Measurements from ENCODE around the gene ARFRP1. TPM values are rescaled to one million over a fixed set of nuclear protein-coding genes. Genes with fewer than 3 reads are reported as not detected.

ARFRP1 gene
- total RNA-seq, 1 donor from 2014 or later = 49.4 TPM

DNA sequence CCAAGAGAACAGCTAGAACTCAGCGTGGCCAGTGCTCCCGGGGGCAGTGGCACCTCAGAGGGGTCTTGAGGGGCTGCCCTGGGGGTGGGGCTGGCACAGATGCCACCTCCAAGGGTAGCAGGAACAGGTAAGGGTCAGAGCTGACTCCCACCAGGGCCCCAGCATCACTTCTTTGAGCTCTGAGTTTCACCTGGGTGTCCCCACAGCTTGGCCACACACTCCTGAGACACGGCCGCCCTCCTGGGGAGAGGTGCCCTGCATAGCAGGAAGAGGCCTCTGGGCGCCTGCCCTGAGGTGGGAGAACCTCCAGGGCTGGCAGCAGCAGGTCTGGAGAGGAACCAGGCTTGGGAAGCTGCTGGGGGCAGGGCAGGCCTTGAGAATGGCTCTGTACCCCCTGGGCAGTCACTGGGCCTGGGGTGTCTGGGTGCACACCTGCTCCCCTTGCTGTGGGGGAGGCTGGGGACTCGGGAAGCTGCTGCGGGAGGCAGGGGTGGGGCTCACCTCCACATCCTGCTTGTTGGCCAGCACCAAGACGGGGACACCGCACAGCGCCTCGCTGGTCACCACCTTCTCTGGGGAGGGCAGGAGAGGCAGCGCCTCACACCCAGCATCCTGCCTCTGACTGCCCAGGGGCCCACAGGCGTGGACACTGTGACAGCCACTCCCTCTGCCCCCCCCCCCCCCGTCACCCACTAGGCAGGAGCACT, 6.3 kb downstream of the ARFRP1 start:
- TF ChIP-seq, protein P1, sequence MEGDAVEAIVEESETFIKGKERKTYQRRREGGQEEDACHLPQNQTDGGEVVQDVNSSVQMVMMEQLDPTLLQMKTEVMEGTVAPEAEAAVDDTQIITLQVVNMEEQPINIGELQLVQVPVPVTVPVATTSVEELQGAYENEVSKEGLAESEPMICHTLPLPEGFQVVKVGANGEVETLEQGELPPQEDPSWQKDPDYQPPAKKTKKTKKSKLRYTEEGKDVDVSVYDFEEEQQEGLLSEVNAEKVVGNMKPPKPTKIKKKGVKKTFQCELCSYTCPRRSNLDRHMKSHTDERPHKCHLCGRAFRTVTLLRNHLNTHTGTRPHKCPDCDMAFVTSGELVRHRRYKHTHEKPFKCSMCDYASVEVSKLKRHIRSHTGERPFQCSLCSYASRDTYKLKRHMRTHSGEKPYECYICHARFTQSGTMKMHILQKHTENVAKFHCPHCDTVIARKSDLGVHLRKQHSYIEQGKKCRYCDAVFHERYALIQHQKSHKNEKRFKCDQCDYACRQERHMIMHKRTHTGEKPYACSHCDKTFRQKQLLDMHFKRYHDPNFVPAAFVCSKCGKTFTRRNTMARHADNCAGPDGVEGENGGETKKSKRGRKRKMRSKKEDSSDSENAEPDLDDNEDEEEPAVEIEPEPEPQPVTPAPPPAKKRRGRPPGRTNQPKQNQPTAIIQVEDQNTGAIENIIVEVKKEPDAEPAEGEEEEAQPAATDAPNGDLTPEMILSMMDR (IDR thresholded peaks at IDR 0.05) = no peak
- H3K27ac ChIP-seq = no peak overlapping the region
- peaks cover 18% of the 10 kb centered on the region for H3K4me1 ChIP-seq
- H3K4me3 ChIP-seq = no peak overlapping the region
- no peaks in the 10 kb centered on the region for H3K9me3 ChIP-seq
- intact Hi-C loops (cut with DNase I) = no loop called here
- H3K36me3 ChIP-seq = peaks cover 30% of the 10 kb centered on the region
- DNase-seq = peak; percentile 55
- ATAC-seq = no peak
- no peaks in the 10 kb centered on the region for H3K27me3 ChIP-seq

DNA sequence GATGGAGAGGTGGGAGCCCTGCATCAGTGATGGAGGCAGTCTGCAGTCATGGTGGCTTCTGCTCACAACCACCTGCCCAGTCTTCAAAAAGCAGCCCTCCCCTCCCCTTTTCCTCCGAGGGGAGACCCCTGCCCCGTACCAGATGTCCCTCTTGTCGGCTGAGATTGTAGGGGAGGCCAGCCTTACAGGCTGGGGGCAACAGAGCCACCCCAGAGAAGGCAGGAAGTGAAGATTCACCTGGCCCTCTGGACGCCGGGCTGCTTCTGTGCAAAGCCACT, 6.8 kb downstream of the ARFRP1 start:
- TF ChIP-seq, protein P1 (IDR thresholded peaks at IDR 0.05) = no peak
- Histone ChIP-seq H3K4me1 (peaks cover 18% of the 10 kb centered on the region), H3K27ac (no peak overlapping the region), H3K9me3 (no peaks in the 10 kb centered on the region), H3K4me3 (no peak overlapping the region), H3K36me3 (peaks cover 25% of the 10 kb centered on the region), H3K27me3 (no peaks in the 10 kb centered on the region)
- no peak for DNase-seq
- intact Hi-C loops (cut with DNase I) = no loop called here
- ATAC-seq = no peak

DNA sequence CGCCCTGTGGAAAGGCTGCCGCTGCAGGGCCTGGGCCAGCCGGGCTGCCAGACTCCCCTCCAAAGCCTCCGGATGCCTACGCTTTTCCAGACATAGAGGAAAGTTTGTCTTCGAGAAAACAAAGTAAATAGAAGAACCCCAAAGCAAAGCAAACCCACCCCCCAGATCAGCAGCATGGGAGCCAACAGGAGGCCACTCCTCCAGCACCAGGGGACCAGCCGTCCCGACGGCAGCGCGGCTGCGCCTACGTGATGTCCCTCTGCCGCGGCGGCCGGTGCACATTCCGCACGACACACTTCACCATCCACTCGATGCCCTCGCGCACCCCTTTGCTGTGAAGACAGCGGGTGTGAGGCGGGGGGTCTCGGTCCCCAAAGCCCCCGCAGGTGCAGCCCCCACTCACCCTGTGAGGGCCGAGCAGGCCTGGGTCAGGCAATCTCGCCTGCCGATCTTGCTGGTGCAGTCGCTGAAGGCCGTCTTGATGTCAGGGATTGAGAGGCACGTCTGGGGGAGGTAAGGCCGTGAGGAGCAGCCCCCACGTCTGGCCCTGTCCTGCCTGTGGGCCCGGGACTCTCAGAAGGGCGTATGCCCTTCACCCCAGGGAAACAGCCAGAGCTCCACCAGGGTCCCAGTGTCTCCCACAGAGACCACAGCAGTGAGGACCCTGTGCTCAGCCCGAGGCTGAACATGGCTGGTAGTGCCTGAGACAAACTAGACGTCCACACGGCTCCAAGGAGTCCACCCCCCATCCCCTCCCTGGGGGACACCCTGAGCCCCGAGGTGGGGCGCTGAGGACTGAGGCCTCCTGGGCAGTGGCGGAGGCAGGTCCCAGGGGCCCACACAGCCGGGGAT, 7.4 kb downstream of the ARFRP1 start:
- Histone ChIP-seq H3K4me3 (no peak overlapping the region), H3K27me3 (no peaks in the 10 kb centered on the region), H3K9me3 (no peaks in the 10 kb centered on the region), H3K4me1 (peaks cover 16% of the 10 kb centered on the region), H3K27ac (no peak overlapping the region), H3K36me3 (peaks cover 22% of the 10 kb centered on the region)
- intact Hi-C loops (cut with DNase I) = no loop called here
- DNase-seq (peak; percentile 58), ATAC-seq (no peak)
- TF ChIP-seq, protein P1 (IDR thresholded peaks at IDR 0.05) = no peak

DNA sequence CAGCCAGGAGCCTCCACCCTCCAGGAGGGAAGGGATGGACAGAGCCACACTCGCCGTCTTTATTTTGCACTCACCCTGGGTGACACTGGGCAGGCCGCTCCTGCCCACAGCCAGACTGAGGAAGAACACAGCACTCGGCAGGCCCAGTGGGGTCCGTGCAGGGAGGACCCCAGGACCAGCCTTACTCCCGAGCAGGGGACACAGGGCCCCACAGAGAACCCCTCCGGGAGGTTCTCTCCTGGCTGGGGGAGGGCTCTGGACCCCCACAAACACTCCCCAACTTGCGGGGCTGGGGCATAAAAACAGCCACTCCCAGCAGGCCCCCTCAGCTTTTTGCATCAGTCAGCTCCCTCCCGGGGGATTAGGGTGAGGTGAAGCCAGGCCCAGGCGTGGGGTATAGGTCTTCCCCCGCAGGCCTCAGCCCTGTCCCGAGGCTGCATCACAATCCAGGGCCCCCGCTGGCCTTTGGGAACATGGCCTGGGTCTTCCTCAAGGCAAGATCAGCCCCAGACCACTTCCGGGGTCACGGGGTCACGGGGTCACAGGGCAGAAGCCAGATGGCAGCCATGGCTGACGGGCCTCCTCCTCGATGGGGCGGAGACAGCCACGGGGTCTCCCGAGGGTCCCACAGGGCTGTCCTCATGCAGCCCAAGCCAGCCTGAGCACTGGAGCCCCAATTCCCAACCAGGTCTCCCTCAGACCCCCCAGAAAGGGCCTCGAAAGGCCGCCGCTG, 8.1 kb downstream of the ARFRP1 start:
- TF ChIP-seq, protein P1 (IDR thresholded peaks at IDR 0.05) = no peak
- Histone ChIP-seq H3K9me3 (no peaks in the 10 kb centered on the region), H3K4me3 (no peak overlapping the region), H3K27me3 (no peaks in the 10 kb centered on the region), H3K4me1 (peaks cover 16% of the 10 kb centered on the region), H3K27ac (peak overlapping the region; percentile 60), H3K36me3 (peaks cover 22% of the 10 kb centered on the region)
- intact Hi-C loops (cut with DNase I) = no loop called here
- ATAC-seq (no peak), DNase-seq (no peak)

DNA sequence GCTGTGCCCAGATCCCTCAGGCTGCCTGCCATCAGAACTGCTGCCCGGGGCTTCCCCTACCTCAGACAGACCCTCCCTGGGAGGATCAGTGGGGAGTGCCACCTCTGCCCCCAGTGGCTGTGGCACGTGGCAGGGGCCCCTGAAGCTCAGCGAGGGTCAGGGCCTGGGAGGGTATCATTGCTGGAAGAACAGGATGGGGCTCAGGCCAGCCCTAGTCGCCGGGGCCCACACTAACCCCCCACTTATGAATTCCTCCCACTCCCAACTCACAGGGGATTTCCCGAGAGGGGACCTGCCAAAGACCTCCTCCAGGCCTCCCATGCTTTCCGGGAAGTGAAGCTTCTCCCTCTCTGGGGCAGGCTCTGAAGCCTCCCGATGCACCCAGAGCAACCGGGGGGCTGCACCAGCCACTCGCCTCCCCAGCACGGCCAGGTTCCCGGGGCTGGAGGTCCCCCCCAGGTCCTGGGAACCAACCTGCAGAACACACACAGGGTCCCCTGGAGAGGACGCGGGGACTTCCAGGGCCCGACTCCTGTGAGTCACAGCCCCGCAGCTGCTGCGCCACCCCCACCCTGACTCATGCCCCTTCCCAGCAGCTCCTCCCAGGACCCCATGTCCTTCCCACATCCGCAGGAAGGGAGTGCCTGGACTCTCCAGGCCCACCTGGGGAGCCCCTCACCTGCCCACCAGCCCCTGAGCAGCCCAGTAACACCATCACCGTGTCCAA, 8.9 kb downstream of the ARFRP1 start:
- Histone ChIP-seq H3K4me3 (no peak overlapping the region), H3K4me1 (peaks cover 16% of the 10 kb centered on the region), H3K36me3 (peaks cover 20% of the 10 kb centered on the region), H3K9me3 (no peaks in the 10 kb centered on the region), H3K27me3 (no peaks in the 10 kb centered on the region), H3K27ac (peak overlapping the region; percentile 60)
- DNase-seq (peak; percentile 67), ATAC-seq (peak; percentile 2)
- intact Hi-C loops (cut with DNase I) = no loop called here
- TF ChIP-seq, protein P1 (IDR thresholded peaks at IDR 0.05) = no peak

Measured in upper lobe of right lung (tissue), 1 donor.